Left renal pelvis (tissue), 4 donors: Measurements from ENCODE around the gene PIP4K2B. TPM values are rescaled to one million over a fixed set of nuclear protein-coding genes. Genes with fewer than 3 reads are reported as not detected.

Source experiments
- DNase-seq, 4 donors: peaks; one replicate each; pipeline ENCODE4 v3.0.0-alpha.2; 2013; ENCODE audit warnings: low read depth in 4 of 4, low spot score in 3 of 4
- polyA plus RNA-seq, 4 donors: library from polyadenylated mRNA; unstranded; fragments of 120-200 nt; gene quantifications; one replicate each; pipeline ENCODE4 v1.2.1, GENCODE V29; 2013; ENCODE audit not compliant: insufficient read length in 4 of 4

The PIP4K2B gene
- polyA plus RNA-seq, 4 donors: 77.9 to 81.5 (median 79.8) TPM

- no peak for DNase-seq
These were observed 53.1 kb downstream of the PIP4K2B start for GRCh38 chr17:38746004-38746848.

GRCh38 chr17:38745545-38745944 is 53.8 kb downstream of the PIP4K2B start:
- no peak for DNase-seq

GRCh38 chr17:38743556-38744171 is 55.7 kb downstream of the PIP4K2B start:
- DNase-seq: no peak

GRCh38 chr17:38742411-38743308 is 56.7 kb downstream of the PIP4K2B start:
- DNase-seq: no peak

- no peak for DNase-seq
These were observed 57.4 kb downstream of the PIP4K2B start for GRCh38 chr17:38741921-38742410.

- no peak for DNase-seq
These were observed 57.9 kb downstream of the PIP4K2B start for GRCh38 chr17:38741461-38741860.

GRCh38 chr17:38740806-38741205 is 58.5 kb downstream of the PIP4K2B start:
- DNase-seq: no peak

GRCh38 chr17:38740044-38740443 is 59.3 kb downstream of the PIP4K2B start:
- no peak for DNase-seq

- DNase-seq: no peak
These were observed 60.1 kb downstream of the PIP4K2B start for GRCh38 chr17:38739305-38739704.

- DNase-seq: no peak
These were observed 60.7 kb downstream of the PIP4K2B start for GRCh38 chr17:38738686-38739085.

- DNase-seq: no peak
These were observed 61.2 kb downstream of the PIP4K2B start for GRCh38 chr17:38738007-38738662.

- DNase-seq: no peak
These were observed 64.0 kb downstream of the PIP4K2B start for GRCh38 chr17:38735161-38735997.

- DNase-seq: no peak
These were observed 65.1 kb downstream of the PIP4K2B start for GRCh38 chr17:38733982-38734973.

- no peak for DNase-seq
These were observed 65.9 kb downstream of the PIP4K2B start for GRCh38 chr17:38733282-38733981.

- DNase-seq: no peak
These were observed 66.7 kb downstream of the PIP4K2B start for GRCh38 chr17:38732376-38733281.

- DNase-seq: no peak
These were observed 67.6 kb downstream of the PIP4K2B start for GRCh38 chr17:38731526-38732294.
